OCI-LY7 (cell line): ENCODE measurements around the gene MT1E. TPM values are rescaled to one million over a fixed set of nuclear protein-coding genes. Genes with fewer than 3 reads are reported as not detected.
"Not testable (repeated sequence)": the region's sequence is repeated elsewhere in the genome, so short reads cannot be mapped to it uniquely, and the experiment has no call there.

Source experiments
- BruUV-seq: library from RNA; stranded (reverse); fragments of 400-500 nt; replicated peaks from 2 replicates; lab custom pipeline; 2021; lab: Mats Ljungman, UMichigan
- CTCF ChIA-PET: fragments of 300-600 bp; sonication (Branson Sonifier 250); formaldehyde crosslinking; loops from one replicate; lab custom pipeline; 2022; ENCODE audit warnings: antibody characterized with exemption; ENCODE audit not compliant: unreplicated experiment; lab: Charles Lee
- POLR2A ChIA-PET: fragments of 300-600 bp; sonication (Branson Sonifier 250); formaldehyde crosslinking; loops from one replicate; lab custom pipeline; 2022; ENCODE audit warnings: antibody characterized with exemption; lab: Charles Lee
- DNase-seq: peaks from one replicate; pipeline ENCODE4 v3.0.0-alpha.2; 2015; ENCODE audit warnings: low spot score
- H2AFZ ChIP-seq: fragments of 200-600 bp; sonication (generic), shearing (Covaris generic); 2 replicates; pipeline ENCODE4 v1.6.1; 2014; ENCODE audit warnings: mild to moderate bottlenecking, antibody characterized with exemption, low read length, moderate library complexity
- H3K27ac ChIP-seq: fragments of 200-600 bp; sonication (generic); 2 replicates; pipeline ENCODE4 v1.5.1; 2014; ENCODE audit warnings: mixed run types, low read depth, mild to moderate bottlenecking, moderate library complexity, low read length, inconsistent platforms; ENCODE audit not compliant: poor library complexity, severe bottlenecking
- H3K36me3 ChIP-seq: fragments of 200-600 bp; sonication (generic); 2 replicates; pipeline ENCODE4 v1.6.1; 2014; ENCODE audit warnings: mild to moderate bottlenecking, antibody characterized with exemption, low read length, moderate library complexity, mixed read lengths; ENCODE audit not compliant: insufficient read depth
- H3K4me1 ChIP-seq: fragments of 200-600 bp; sonication (generic); 2 replicates; pipeline ENCODE4 v1.5.1; 2014; ENCODE audit warnings: mild to moderate bottlenecking, low read length; ENCODE audit not compliant: insufficient read depth, poor library complexity, severe bottlenecking
- H3K4me2 ChIP-seq: fragments of 200-600 bp; sonication (generic); 2 replicates; pipeline ENCODE4 v1.6.1; 2014; ENCODE audit warnings: mild to moderate bottlenecking, low read length
- H3K4me3 ChIP-seq: fragments of 200-600 bp; sonication (generic); 2 replicates; pipeline ENCODE4 v1.5.1; 2014; ENCODE audit warnings: mild to moderate bottlenecking, low read depth, low read length; ENCODE audit not compliant: poor library complexity, severe bottlenecking
- H3K79me2 ChIP-seq: fragments of 200-600 bp; sonication (generic); 2 replicates; pipeline ENCODE4 v1.6.1; 2016; ENCODE audit warnings: low read depth, mild to moderate bottlenecking, low read length, moderate library complexity, mixed read lengths; ENCODE audit not compliant: insufficient read depth
- H3K9me2 ChIP-seq: fragments of 200-600 bp; sonication (generic); 2 replicates; pipeline ENCODE4 v1.6.1; 2016; ENCODE audit warnings: mild to moderate bottlenecking, low read length, mixed read lengths; ENCODE audit not compliant: insufficient read depth
- H3K9me3 ChIP-seq: fragments of 200-600 bp; sonication (generic); 2 replicates; pipeline ENCODE4 v1.6.1; 2014; ENCODE audit warnings: mild to moderate bottlenecking, mixed run types, low read length, mixed read lengths
- H4K20me1 ChIP-seq: fragments of 200-600 bp; sonication (generic); 2 replicates; pipeline ENCODE4 v1.6.1; 2014; ENCODE audit warnings: mild to moderate bottlenecking, antibody characterized with exemption, low read length, moderate library complexity, mixed read lengths; ENCODE audit not compliant: insufficient read depth
- CTCF ChIP-seq: fragments of 200-600 bp; sonication (generic); conservative IDR thresholded peaks from 2 replicates; pipeline ENCODE4 v1.5.1; 2014; ENCODE audit warnings: mild to moderate bottlenecking, antibody characterized with exemption, low read length, moderate library complexity, mixed read lengths
- EZH2phosphoT487 ChIP-seq: fragments of 200-600 bp; sonication (generic); IDR thresholded peaks from 2 replicates; pipeline ENCODE4 v1.6.1; 2018; ENCODE audit warnings: low read depth, borderline replicate concordance, mild to moderate bottlenecking, mixed run types, antibody characterized with exemption, low read length, moderate library complexity, mixed read lengths
- intact Hi-C: fragments of 100-400 bp; cut with micrococcal nuclease; formaldehyde crosslinking; loops from one replicate; pipeline ENCODE4 v1.10.0; 2022; ENCODE audit not compliant: unreplicated experiment
- total RNA-seq, 2 experiments: library from RNA; depleted of rRNA in 1 of 2; stranded (reverse); fragments of >200 nt in 1 of 2; shearing (Covaris generic) in 1 of 2; gene quantifications; 2 replicates each; pipeline ENCODE4 v1.2.3, GENCODE V29; 2014 to 2022

MT1E gene
- total RNA-seq, 2 experiments from 2014 or later = not detected

- Histone ChIP-seq H3K4me2 (no peak overlapping the region), H3K79me2 (no peaks in the 10 kb centered on the region), H3K4me3 (no peak overlapping the region), H3K27ac (no peak overlapping the region), H3K9me3 (no peaks in the 10 kb centered on the region), H4K20me1 (no peaks in the 10 kb centered on the region), H3K9me2 (no peaks in the 10 kb centered on the region), H3K4me1 (peaks cover under 1% of the 10 kb centered on the region), H2AFZ (no peak overlapping the region), H3K36me3 (no peaks in the 10 kb centered on the region)
- TF ChIP-seq CTCF = no peak
- POLR2A ChIA-PET = interaction anchor here (1.0 kb wide), 1 partner anchor 45 kb away, joined by 4 read pairs; no protein-coding TSS in a partner anchor
- no TSS peak for BruUV-seq
- CTCF ChIA-PET = no interaction called here
- intact Hi-C loops = no loop called here
- no peak for DNase-seq
These were observed 7.4 kb upstream of the MT1E start for GRCh38 chr16:56618138-56618537.

- Histone ChIP-seq H3K9me2 (no peaks in the 10 kb centered on the region), H2AFZ (no peak overlapping the region), H3K36me3 (no peaks in the 10 kb centered on the region), H3K4me1 (peaks cover 4% of the 10 kb centered on the region), H3K79me2 (no peaks in the 10 kb centered on the region), H3K4me2 (no peak overlapping the region), H3K9me3 (no peaks in the 10 kb centered on the region), H4K20me1 (no peaks in the 10 kb centered on the region), H3K4me3 (no peak overlapping the region), H3K27ac (no peak overlapping the region)
- BruUV-seq = no TSS peak
- ChIA-PET POLR2A (interaction anchor here (0.5 kb wide), 1 partner anchor 1350 kb away, joined by 3 read pairs; no protein-coding TSS in a partner anchor), CTCF (no interaction called here)
- intact Hi-C loops = no loop called here
- DNase-seq = no peak
- no peak for TF ChIP-seq EZH2phosphoT487
- no peak for TF ChIP-seq CTCF
These were observed 5.2 kb upstream of the MT1E start for GRCh38 chr16:56620339-56620897.

GRCh38 chr16:56621665-56622445 lies 3.7 kb upstream of the MT1E start:
- H3K4me1 ChIP-seq, H3K4me3 ChIP-seq, H4K20me1 ChIP-seq, POLR2A ChIA-PET, intact Hi-C loops, DNase-seq, H3K9me3 ChIP-seq, H2AFZ ChIP-seq, BruUV-seq, H3K36me3 ChIP-seq, H3K9me2 ChIP-seq, CTCF ChIA-PET, H3K27ac ChIP-seq, H3K79me2 ChIP-seq, H3K4me2 ChIP-seq: not testable (repeated sequence)

- H3K9me2 ChIP-seq, H4K20me1 ChIP-seq, H3K4me2 ChIP-seq, DNase-seq, H3K79me2 ChIP-seq, H3K4me3 ChIP-seq, BruUV-seq, H3K36me3 ChIP-seq, H3K27ac ChIP-seq, H3K9me3 ChIP-seq, intact Hi-C loops, CTCF ChIA-PET, H3K4me1 ChIP-seq, H2AFZ ChIP-seq: not testable (repeated sequence)
- POLR2A ChIA-PET = interaction anchor here (0.7 to 1.5 kb wide), 3 partner anchors 13 to 112 kb away, joined by 3 to 11 read pairs (median 3); no protein-coding TSS in a partner anchor
These were observed 2.4 kb upstream of the MT1E start for GRCh38 chr16:56623184-56623583.
